Osteoblast (primary cell): ENCODE measurements around the gene C2CD2L. TPM values are rescaled to one million over a fixed set of nuclear protein-coding genes. Genes with fewer than 3 reads are reported as not detected.

ENCODE experiments used
- DNase-seq: peaks from one replicate; pipeline ENCODE4 v3.0.0; 2011; ENCODE audit warnings: low spot score, mixed read lengths; ENCODE audit not compliant: insufficient read length; ENCODE audit errors: missing footprints
- H2AFZ ChIP-seq: 2 replicates; pipeline ENCODE4 v1.6.0; 2011; ENCODE audit warnings: mild to moderate bottlenecking, low read length
- H3K27ac ChIP-seq: 2 replicates; pipeline ENCODE4 v1.5.1; 2011; ENCODE audit warnings: mild to moderate bottlenecking, low read depth, low read length, moderate library complexity
- H3K27me3 ChIP-seq: 2 replicates; pipeline ENCODE4 v1.6.0; 2012; ENCODE audit warnings: mild to moderate bottlenecking, control low read depth, inconsistent platforms, low read length, moderate library complexity; ENCODE audit not compliant: insufficient read depth
- H3K36me3 ChIP-seq: 2 replicates; pipeline ENCODE4 v1.5.1; 2011; ENCODE audit warnings: mild to moderate bottlenecking, low read length, control low read depth, moderate library complexity; ENCODE audit not compliant: insufficient read depth
- H3K4me1 ChIP-seq: 2 replicates; pipeline ENCODE4 v1.5.1; 2011; ENCODE audit warnings: mild to moderate bottlenecking, low read length, control low read depth, moderate library complexity; ENCODE audit not compliant: insufficient read depth
- H3K4me2 ChIP-seq: 2 replicates; pipeline ENCODE4 v1.6.0; 2011; ENCODE audit warnings: mild to moderate bottlenecking, low read length; ENCODE audit not compliant: insufficient read depth
- H3K4me3 ChIP-seq: fragments of 200-600 bp; sonication (generic); 3 replicates; pipeline ENCODE4 v1.5.1; 2012; ENCODE audit warnings: mild to moderate bottlenecking, low read length, inconsistent platforms; ENCODE audit not compliant: insufficient read depth
- H3K79me2 ChIP-seq: 2 replicates; pipeline ENCODE4 v1.6.0; 2012; ENCODE audit warnings: mild to moderate bottlenecking, low read length, control low read depth, inconsistent platforms; ENCODE audit not compliant: insufficient read depth
- H3K9me3 ChIP-seq: 2 replicates; pipeline ENCODE4 v1.5.1; 2011; ENCODE audit warnings: low read depth, low read length, control low read depth
- H4K20me1 ChIP-seq: 2 replicates; pipeline ENCODE4 v1.6.0; 2012; ENCODE audit warnings: mild to moderate bottlenecking, low read length, control low read depth; ENCODE audit not compliant: insufficient read depth
- total RNA-seq: library from RNA; depleted of rRNA; stranded (reverse); fragments of >200 nt; gene quantifications from 2 replicates; pipeline ENCODE4 v1.2.3, GENCODE V29; 2012
- TF ChIP-seq, protein P1 (sequence below): IDR thresholded peaks from 2 replicates; pipeline ENCODE4 v1.5.1; 2011; ENCODE audit warnings: mild to moderate bottlenecking, low read depth, low read length, moderate library complexity; ENCODE audit errors: extremely low read depth

Gene C2CD2L
- total RNA-seq, 1 donor, result 6.2 TPM

DNA sequence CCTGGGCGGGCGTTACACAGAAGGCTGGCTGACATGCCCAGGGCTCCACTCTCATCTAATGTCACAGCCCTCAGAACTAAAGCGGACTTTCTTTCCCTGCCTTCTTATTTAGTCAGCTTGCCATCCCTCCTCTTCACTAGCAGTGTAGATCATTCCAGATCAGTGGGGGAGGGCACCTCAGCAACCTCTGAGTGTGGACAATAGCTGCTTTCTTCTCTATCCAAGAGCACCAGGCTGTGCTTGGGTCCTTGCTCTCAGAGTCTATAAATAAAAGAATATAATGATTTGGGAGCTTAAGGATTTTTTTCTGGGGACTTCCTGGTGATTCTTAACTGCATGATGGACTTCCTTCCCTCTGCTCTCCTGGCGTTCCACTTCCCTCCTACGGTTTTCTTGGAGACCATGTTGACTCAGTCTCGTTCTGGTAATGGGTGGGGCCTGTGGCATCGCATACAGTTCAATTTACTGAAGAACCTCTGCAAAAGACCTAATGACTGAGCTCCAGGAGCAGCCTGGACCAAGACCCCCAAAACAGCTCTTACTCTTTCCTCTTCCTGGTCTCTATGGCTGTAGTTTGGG, 25.4 kb upstream of the C2CD2L start:
- H3K27ac ChIP-seq, result no peak overlapping the region
- H3K4me2 ChIP-seq, result no peak overlapping the region
- no peaks in the 10 kb centered on the region for H3K27me3 ChIP-seq
- peak; percentile 23 for DNase-seq
- H3K4me3 ChIP-seq, result no peak overlapping the region
- peaks cover 11% of the 10 kb centered on the region for H3K4me1 ChIP-seq
- TF ChIP-seq, protein P1, sequence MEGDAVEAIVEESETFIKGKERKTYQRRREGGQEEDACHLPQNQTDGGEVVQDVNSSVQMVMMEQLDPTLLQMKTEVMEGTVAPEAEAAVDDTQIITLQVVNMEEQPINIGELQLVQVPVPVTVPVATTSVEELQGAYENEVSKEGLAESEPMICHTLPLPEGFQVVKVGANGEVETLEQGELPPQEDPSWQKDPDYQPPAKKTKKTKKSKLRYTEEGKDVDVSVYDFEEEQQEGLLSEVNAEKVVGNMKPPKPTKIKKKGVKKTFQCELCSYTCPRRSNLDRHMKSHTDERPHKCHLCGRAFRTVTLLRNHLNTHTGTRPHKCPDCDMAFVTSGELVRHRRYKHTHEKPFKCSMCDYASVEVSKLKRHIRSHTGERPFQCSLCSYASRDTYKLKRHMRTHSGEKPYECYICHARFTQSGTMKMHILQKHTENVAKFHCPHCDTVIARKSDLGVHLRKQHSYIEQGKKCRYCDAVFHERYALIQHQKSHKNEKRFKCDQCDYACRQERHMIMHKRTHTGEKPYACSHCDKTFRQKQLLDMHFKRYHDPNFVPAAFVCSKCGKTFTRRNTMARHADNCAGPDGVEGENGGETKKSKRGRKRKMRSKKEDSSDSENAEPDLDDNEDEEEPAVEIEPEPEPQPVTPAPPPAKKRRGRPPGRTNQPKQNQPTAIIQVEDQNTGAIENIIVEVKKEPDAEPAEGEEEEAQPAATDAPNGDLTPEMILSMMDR, result no peak
- peaks cover 45% of the 10 kb centered on the region for H3K36me3 ChIP-seq
- no peaks in the 10 kb centered on the region for H4K20me1 ChIP-seq
- no peaks in the 10 kb centered on the region for H3K9me3 ChIP-seq
- no peak overlapping the region for H2AFZ ChIP-seq
- H3K79me2 ChIP-seq, result peaks cover 13% of the 10 kb centered on the region

DNA sequence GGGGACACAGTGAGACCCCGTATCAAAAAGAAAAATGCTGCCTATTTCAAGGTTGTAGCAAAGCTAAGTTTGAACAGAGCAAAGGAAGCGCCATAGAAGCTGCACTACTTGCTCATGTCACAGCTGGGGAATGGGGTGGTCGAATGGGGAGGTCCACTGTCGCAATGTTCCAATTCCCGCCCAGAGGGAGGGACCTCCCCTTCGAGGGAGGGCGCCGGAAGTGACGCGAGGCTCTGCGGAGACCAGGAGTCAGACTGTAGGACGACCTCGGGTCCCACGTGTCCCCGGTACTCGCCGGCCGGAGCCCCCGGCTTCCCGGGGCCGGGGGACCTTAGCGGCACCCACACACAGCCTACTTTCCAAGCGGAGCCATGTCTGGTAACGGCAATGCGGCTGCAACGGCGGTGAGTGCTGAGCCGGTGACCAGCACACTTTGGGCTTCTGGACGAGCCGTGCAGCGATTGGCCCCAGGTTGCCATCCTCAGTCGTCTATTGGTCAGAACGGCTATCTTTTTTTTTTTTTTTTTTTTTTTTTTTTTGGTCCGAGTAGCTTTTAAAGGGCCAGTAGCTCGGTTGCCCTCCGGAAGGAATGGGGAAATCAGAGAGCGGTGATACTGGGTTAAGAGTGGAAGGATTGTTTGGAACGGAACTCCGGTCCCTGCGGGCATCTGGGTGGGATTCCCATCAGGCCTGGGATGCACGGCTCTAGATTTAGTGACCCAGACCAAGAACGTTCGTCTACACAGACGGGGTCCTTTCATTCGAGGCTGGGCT, 22.3 kb upstream of the C2CD2L start, which contains the start of gene HMBS:
TSS of gene HMBS (plus strand) at position 219 of the 774 bp plus-strand sequence. CDS start at position 372, 153 bp downstream.
- Histone ChIP-seq H2AFZ (peak within 1 kb of the TSS; percentile 90), H3K4me3 (peak within 1 kb of the TSS; percentile 93), H3K4me2 (peak within 1 kb of the TSS; percentile 99), H3K27me3 (no peaks in the 10 kb centered on the region), H3K4me1 (peaks cover 11% of the 10 kb centered on the region), H4K20me1 (no peaks in the 10 kb centered on the region), H3K27ac (peak within 1 kb of the TSS; percentile 93), H3K36me3 (peaks cover 24% of the 10 kb centered on the region), H3K9me3 (no peaks in the 10 kb centered on the region), H3K79me2 (peaks cover 26% of the 10 kb centered on the region)
- TF ChIP-seq, protein P1, result no peak
- peak; percentile 96 for DNase-seq

DNA sequence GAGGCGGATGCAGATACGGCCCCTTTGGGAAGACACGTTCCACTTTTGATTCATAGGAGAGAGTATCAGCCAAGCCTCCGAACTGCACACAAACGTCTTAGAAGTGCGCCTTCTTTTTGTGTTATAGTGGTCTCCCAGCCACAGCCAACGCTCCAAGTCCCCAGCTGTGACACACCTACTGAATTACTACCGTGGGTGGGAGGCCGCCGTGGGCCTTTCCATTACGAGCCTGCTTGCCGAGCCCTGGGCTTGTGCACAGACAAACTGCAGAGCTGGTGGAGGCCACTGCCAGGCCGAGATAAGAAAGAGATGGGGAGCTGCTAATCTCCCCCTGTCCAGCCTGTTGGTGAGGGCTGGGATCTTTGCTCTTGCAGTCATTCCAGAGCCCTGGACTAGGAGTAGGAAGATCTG, 21.7 kb upstream of the C2CD2L start:
- Histone ChIP-seq H3K4me3 (peak overlapping the region; percentile 93), H3K9me3 (no peaks in the 10 kb centered on the region), H2AFZ (peak overlapping the region; percentile 90), H3K4me1 (peaks cover 11% of the 10 kb centered on the region), H3K79me2 (peaks cover 26% of the 10 kb centered on the region), H3K4me2 (peak overlapping the region; percentile 99), H3K27me3 (no peaks in the 10 kb centered on the region), H3K36me3 (peaks cover 28% of the 10 kb centered on the region), H3K27ac (peak overlapping the region; percentile 93), H4K20me1 (no peaks in the 10 kb centered on the region)
- peak; percentile 86 for DNase-seq
- TF ChIP-seq, protein P1, result no peak

GRCh38 chr11:119087123-119087522, 20.0 kb upstream of the C2CD2L start:
- Histone ChIP-seq H3K36me3 (peaks cover 27% of the 10 kb centered on the region), H3K27me3 (no peaks in the 10 kb centered on the region), H3K27ac (no peak overlapping the region), H2AFZ (no peak overlapping the region), H3K9me3 (no peaks in the 10 kb centered on the region), H3K4me2 (no peak overlapping the region), H4K20me1 (no peaks in the 10 kb centered on the region), H3K4me1 (peaks cover 11% of the 10 kb centered on the region), H3K4me3 (no peak overlapping the region), H3K79me2 (peaks cover 34% of the 10 kb centered on the region)
- DNase-seq, result peak; percentile 22
- TF ChIP-seq, protein P1, result no peak
